T-helper 1 cell treated with Interleukin-12 subunit alpha and Interleukin-12 subunit beta and Interleukin-4 antibody, amounts not matched to agents 30 ng/mL and 1 ng/mL, for 36 hours (primary cell): Measurements from ENCODE around the gene RTCA. TPM values are rescaled to one million over a fixed set of nuclear protein-coding genes. Genes with fewer than 3 reads are reported as not detected.
"Not testable (repeated sequence)": the region's sequence is repeated elsewhere in the genome, so short reads cannot be mapped to it uniquely, and the experiment has no call there.

Source experiments
- intact Hi-C: fragments of 100-400 bp; cut with micrococcal nuclease; formaldehyde crosslinking; loops from one replicate; pipeline ENCODE4 v1.15.1; 2024
- total RNA-seq: library from RNA; stranded (reverse); gene quantifications from 2 replicates; pipeline ENCODE4 v1.2.3, GENCODE V29; 2022

RTCA gene
- total RNA-seq: 54.3 and 59.5 TPM in 2 replicates

GRCh38 chr1:100265931-100266740, at the start of gene RTCA:
Gene RTCA, plus strand, starts transcription at chr1:100266216. Its CDS starts 160 bp downstream, at chr1:100266376.
- intact Hi-C loops: loop anchor here (1.0 to 10.0 kb wide), 12 partner anchors 17 to 1391 kb away; partner anchors contain the start of genes AGL, DBT, SLC30A7 and SLC35A3

- intact Hi-C loops: no loop called here
These were observed 48.2 kb upstream of the RTCA start for GRCh38 chr1:100217834-100218233.

DNA sequence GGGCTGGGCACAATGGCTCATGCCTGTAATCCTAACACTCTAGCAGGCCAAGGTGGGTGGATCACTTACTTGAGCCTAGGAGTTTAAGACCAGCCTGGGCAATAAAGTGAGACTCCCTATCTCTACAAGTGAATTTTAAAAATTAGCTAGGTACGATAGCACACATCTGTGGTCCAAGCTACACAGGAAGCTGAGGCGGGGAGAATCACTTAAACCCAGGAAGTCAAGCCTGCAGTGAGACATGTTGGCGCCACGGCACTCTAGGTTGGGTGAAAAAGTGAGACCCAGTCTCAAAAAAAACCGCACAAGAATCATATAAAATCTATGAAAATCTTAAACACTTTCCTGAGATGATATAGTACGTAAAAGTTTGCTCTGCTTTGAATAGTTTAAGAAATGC, 46.6 kb upstream of the RTCA start:
- intact Hi-C loops: no loop called here

DNA sequence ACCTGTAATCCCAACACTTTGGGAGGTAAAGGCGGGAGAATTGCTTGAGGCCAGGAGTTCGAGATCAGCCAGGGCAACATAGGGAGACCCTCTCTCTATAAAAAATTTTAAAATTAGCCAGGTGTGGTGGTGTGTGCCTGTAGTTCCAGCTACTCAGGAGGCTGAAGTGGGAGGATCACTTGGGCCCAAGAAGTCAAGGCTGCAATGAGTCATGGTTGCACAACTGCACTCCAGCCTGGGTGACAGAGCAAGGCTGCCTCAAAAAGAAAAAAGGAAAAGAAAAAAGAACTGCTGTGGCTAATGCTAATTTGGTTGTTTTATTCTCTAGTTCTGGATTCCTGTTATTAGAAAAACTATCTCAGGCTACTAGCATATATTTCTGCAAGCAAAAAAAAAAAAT, 46.1 kb upstream of the RTCA start:
- intact Hi-C loops: no loop called here

GRCh38 chr1:100222428-100222827, 43.6 kb upstream of the RTCA start:
- intact Hi-C loops: no loop called here

GRCh38 chr1:100229681-100230443, 36.2 kb upstream of the RTCA start:
- intact Hi-C loops: no loop called here

DNA sequence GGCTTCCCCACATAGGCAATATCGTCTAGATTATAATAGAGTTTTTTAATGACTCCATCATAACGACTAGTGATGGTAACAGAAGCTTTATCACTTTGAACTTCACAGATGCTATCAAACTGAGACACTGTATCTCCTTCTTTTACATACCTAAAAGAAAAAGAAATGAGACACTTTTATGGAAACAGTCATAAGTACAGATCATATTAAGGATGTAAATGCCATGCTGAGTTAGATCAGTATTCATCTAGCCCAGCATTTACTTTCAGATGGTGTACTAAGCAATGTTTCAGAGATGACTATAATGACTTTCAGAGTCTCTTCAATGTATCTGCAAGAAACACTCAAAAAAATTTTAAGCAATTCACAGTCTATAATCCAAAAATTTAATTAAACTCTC, 35.3 kb upstream of the RTCA start:
- intact Hi-C loops: no loop called here

DNA sequence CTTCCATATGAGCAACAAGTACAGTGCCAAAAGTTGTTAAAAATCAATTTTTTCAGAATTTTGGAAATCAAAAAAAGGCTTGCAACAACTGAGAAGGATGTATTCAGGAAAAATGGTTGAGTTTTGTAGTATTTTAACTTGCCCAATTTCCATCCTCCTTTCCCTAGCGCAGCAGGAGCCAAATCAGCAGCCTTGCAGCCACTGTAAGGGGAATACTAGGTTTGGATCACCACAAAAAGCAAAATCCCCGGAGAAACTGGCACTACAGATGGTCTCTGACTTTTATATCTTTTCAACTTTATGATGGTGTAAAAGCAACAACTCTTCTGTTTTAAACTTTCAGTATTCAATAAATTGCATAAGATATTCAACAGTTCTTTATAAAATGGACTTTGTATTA, 34.3 kb upstream of the RTCA start:
- intact Hi-C loops: no loop called here

DNA sequence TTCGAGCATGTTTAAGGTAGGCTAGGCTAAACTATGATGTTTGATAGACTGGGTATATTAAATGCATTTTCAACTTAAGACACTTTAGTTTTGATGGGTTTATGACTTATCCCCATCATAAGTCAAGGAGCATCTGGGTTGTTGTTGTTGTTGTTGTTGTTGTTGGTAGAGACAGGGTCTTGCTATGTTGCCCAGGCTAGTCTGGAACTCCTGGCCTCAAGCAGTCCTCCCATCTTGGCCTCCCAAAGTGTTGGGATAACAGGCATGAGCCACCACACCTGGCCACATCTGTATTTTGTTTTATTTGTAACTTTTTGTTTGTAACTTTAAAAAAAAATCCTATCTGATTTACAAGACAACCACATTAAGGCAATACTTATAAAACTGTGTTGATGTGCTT, 33.9 kb upstream of the RTCA start:
- intact Hi-C loops: no loop called here

GRCh38 chr1:100233566-100233965, 32.5 kb upstream of the RTCA start:
- intact Hi-C loops: not testable (repeated sequence)

DNA sequence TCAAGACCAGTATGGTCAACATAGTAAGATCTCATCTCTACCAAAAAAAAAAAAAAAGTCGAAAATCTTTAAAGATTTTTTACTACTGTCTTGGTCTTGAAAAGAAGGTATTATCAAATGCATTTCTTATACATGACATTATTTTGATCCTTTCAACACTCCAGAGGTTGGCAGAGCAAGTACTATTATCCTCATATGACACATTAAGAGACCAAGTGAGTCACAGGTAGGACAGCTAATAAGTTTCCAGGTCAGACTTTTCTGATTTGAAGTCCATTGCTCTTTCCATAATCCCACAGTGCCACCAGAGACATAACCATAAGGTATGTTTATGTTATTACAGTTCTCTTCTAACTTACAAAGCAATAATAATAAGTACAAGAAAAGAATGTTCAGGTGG, 31.6 kb upstream of the RTCA start:
- intact Hi-C loops: no loop called here

GRCh38 chr1:100237091-100237490, 28.9 kb upstream of the RTCA start:
- intact Hi-C loops: no loop called here

GRCh38 chr1:100239961-100240360, 26.1 kb upstream of the RTCA start:
- intact Hi-C loops: no loop called here

DNA sequence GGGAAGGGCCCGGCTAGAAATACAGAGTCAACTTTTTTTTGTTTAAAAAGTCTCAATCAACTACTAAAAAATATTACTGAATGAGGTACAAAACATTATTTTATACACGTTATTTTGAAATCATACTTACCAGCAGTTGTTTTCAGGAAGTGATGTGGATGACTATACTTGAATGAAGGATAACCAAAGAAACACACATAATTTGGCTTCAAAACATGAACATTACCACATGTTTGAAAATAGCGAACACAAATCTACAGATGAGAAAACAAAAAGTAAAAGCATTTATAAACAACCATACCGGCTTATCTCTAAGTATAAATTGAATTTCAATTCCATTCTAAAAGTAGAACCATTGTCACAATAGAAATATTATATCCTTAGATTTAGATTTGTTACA, 25.4 kb upstream of the RTCA start:
- intact Hi-C loops: no loop called here

GRCh38 chr1:100246738-100247137, 19.3 kb upstream of the RTCA start:
- intact Hi-C loops: loop anchor here (5.0 kb wide), 2 partner anchors 151 to 439 kb away; no protein-coding TSS in a partner anchor

GRCh38 chr1:100249155-100249536, 16.9 kb upstream of the RTCA start:
- intact Hi-C loops: loop anchor here (1.0 to 5.0 kb wide), 11 partner anchors 17 to 776 kb away; partner anchors contain the start of genes AGL, DPH5, RTCA and SLC35A3

DNA sequence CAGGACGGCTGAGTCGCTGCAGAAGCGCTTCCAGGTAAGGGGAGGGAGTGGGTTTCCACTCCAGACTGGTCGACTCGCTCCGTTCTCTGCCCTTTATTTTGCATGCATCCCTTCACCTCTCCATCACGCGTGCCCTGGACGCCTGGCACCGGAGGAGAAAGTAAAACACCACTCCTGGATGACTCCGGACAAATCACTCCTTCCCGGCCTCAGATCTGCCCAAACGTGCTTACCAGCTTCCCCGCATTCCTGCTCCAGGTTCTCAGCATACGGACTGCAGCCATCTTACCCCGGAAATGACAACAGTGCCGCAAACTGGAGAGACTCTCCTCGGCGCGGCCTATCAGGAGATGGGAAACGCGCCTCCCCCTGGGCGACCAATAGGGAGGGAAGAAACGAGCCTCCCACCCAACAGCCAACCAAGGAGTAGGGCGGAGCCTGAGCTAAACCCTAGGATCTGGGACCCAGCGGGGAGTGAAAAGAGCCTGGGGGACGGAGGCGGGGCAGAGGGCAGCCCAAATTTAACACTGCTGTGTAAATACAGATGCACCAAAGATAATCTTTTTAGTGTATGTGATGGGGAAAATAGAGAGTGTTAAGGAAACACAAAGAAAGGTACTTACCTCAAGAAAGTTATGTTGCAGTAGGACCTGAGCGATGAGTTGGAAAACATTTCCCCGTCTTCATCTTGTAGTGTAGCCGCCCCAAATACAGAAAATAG, 16.3 kb upstream of the RTCA start, which contains the start of gene DBT:
DBT (minus strand) TSS at position 298 of the 721 bp plus-strand sequence; CDS start at position 284, 14 bp downstream.
- intact Hi-C loops: loop anchor here (1.0 to 5.0 kb wide), 11 partner anchors 17 to 775 kb away; partner anchors contain the start of genes AGL, DPH5, RTCA and SLC35A3

GRCh38 chr1:100250264-100250663, 15.8 kb upstream of the RTCA start:
- intact Hi-C loops: no loop called here

GRCh38 chr1:100250807-100251206, 15.2 kb upstream of the RTCA start:
- intact Hi-C loops: no loop called here

DNA sequence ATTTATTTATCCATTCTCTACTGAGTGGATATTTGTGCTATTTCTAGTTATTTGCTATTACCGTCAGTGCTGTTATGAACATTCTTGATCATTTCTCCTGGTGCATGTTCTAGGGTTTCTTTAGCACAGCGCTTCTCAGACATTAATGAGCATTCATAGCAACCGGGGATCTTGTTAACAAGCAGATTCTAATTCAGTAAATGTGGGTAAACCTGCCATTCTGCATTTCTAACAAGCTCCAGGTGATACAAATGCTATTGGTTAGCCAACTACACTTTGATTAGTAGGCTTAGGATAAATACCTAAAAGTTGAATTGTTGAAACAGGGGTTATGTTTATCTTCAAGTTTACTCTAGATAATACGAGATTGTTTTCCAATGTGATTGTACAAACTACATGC, 13.1 kb upstream of the RTCA start:
- intact Hi-C loops: no loop called here

DNA sequence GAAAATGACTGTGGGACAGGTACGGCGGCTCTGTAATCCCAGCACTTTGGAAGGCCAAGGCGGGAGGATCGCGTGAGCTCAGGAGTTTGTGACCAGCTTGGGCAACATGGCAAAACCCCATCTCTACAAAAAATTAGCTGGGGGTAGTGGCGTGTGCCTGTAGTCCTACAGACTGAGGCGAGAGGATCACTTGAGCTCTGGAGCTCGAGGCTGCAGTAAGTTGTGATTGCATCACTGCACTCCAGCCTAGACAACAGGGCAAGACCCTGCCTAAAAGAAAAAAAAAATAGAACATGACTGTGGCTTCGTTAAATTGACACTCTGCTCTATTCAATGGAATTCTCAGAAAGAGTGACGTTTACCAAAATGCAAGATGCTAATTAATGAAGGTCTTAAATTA, 12.5 kb upstream of the RTCA start:
- intact Hi-C loops: no loop called here
